ENCODE data around the gene TRIP12.

- TF ChIP-seq, protein P1, sequence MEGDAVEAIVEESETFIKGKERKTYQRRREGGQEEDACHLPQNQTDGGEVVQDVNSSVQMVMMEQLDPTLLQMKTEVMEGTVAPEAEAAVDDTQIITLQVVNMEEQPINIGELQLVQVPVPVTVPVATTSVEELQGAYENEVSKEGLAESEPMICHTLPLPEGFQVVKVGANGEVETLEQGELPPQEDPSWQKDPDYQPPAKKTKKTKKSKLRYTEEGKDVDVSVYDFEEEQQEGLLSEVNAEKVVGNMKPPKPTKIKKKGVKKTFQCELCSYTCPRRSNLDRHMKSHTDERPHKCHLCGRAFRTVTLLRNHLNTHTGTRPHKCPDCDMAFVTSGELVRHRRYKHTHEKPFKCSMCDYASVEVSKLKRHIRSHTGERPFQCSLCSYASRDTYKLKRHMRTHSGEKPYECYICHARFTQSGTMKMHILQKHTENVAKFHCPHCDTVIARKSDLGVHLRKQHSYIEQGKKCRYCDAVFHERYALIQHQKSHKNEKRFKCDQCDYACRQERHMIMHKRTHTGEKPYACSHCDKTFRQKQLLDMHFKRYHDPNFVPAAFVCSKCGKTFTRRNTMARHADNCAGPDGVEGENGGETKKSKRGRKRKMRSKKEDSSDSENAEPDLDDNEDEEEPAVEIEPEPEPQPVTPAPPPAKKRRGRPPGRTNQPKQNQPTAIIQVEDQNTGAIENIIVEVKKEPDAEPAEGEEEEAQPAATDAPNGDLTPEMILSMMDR (conservative IDR thresholded peaks at IDR 0.05) = no peak
- TF ChIP-seq ZFX (IDR thresholded peaks at IDR 0.05) = no peak
Observed at GRCh38 chr2:229761663-229762062, 160.1 kb downstream of the TRIP12 start.

Data from C4-2B (cell line).